ENCODE results near the gene CLIC2.

The CLIC2 gene

GRCh38 chrX:155262970-155263754 lies 71.3 kb downstream of the CLIC2 start:
- DNase-seq = peak; percentile 2 to 3

DNA sequence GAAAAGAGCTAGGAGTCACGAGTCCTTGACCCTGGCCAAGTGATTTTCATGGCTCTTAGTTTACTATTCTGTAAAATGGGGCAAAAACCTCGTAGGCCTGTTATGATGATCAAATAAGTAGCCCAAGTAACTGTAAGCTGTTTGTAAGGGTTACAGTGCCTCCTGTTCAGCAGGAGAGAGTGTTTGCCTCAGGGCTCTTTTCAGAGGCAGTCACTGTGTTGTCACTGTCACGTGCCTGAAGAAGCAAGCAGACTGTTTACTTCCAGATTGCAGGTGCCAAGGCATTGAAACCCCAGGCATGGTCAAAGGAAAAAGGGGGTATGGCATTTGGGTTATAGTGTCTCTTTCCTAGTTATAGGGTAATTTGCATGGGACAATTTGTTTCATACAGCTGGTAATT lies 74.7 kb downstream of the CLIC2 start:
- DNase-seq = no peak

GRCh38 chrX:155251391-155251790 lies 83.0 kb downstream of the CLIC2 start:
- DNase-seq = no peak

- no peak for DNase-seq
These were observed 86.9 kb downstream of the CLIC2 start for GRCh38 chrX:155247497-155247896.

DNA sequence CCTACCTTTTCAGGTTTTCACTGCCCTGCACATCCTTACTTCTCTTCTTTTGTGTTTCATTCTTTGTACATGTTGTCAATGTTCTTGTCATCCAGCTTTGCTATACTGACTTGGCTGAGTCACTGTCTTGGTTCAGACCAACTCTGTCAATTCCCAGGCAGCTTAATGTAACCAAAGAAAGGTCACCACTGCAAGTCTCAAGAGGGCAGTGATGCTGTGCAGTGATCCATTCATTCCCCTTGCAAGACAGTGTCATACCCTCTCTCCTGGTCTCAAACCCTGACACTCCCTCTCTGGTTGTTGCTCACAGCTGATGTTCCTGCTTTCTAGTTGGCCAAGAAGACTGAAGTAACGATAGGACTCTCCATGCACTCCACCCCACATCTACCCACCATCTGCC lies 87.7 kb downstream of the CLIC2 start:
- no peak for DNase-seq

DNA sequence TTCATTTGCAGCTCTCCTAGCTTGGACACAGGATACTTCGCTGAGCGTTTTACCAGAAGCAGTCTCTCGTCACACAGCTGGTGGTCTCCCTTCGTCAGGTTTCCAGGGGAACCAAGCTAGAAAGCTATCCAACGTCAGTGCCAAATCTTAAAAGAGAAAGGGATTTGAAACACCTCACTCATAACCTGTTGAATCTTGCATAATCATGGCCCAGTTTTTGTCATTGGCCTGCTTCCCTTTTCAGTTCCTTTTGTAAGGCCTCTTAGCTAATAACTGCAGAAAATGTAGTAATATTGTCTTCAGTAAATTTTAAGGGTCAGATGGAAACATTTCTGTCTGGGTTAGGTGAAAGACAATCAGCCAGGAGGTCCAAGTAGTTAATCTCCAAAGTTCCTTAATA lies 92.1 kb downstream of the CLIC2 start:
- no peak for DNase-seq

DNA sequence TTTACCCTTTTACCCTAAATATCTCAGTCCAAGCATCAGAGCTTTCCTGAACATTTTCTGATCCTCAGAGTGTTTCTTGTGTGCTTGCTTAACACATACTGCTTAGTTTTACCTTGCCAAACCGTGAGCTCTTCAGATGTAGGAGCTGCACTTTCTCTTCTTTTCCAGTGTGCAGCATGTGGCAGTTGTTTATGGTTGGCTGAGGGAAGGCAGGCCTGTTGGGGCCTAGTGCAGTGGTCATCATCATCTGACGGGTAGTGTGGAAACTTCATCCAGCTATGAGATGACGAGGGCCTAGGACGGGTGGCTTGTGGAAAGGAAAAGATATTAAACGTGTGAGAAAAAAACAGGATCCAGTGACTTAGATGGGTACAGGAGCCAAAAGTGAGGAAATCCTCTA lies 96.7 kb downstream of the CLIC2 start:
- no peak for DNase-seq

GRCh38 chrX:155235891-155236290 lies 98.5 kb downstream of the CLIC2 start:
- DNase-seq = no peak

GRCh38 chrX:155231163-155231562 lies 103.3 kb downstream of the CLIC2 start:
- no peak for DNase-seq
